Measurements from ENCODE around the gene PDAP1.
A peak's percentile ranks its signal among the peaks of the same experiment; 100 is the strongest.
"Not testable (repeated sequence)": the region's sequence is repeated elsewhere in the genome, so short reads cannot be mapped to it uniquely, and the experiment has no call there.

The PDAP1 gene, protein sequence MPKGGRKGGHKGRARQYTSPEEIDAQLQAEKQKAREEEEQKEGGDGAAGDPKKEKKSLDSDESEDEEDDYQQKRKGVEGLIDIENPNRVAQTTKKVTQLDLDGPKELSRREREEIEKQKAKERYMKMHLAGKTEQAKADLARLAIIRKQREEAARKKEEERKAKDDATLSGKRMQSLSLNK
- total RNA-seq = 48.4 reads per million, percentile 67 among the genes with 10 or more reads in this experiment

DNA sequence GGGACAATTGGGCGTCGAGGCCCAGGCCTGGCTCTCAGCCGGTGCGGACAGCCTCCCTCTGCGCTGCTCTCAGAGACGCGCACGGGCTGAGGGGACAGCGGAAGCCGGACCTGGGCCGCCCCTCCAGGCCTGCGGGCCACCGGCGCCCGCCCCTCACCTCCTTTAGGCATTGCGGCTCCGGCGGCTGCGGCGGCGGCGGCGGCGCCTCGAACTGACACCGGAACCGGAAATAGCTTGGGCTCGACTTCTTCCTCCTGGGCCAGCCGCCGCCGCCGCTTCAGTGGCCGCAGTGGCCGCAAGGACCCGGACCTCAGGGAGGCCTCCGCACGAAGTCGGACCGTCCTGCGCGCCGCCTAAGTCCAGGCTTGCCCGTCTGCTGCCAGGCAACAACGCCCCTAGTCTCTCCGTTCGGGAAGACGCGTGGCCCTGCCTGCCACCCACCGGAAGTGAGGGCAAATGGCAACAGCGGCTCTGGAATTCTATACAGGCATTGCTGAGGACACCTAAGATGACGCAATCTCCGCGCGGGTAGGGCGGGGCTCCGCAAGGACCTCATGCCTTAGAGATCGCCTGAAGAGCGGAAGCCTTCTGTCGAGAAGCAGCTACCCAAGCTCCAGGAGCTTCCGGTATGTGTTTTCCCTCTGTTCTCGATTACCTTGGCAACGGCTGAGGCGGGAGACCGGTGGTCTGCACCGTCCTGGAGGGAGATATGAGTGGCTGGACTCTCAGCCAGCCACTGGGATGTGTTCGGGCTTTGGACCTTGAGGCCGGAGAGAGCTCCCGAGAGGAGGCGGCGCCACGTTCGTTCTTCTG lies at the start of gene PDAP1, which contains the start of gene BUD31:
Gene PDAP1 (minus strand): TSS at position 219 of the 813 bp plus-strand sequence. CDS start 49 bp downstream, at position 170.
Gene BUD31 (plus strand): TSS at position 591 of the 813 bp plus-strand sequence. CDS start 2,124 bp downstream, outside the sequence.
- peak; percentile 90 for DNase-seq

DNA sequence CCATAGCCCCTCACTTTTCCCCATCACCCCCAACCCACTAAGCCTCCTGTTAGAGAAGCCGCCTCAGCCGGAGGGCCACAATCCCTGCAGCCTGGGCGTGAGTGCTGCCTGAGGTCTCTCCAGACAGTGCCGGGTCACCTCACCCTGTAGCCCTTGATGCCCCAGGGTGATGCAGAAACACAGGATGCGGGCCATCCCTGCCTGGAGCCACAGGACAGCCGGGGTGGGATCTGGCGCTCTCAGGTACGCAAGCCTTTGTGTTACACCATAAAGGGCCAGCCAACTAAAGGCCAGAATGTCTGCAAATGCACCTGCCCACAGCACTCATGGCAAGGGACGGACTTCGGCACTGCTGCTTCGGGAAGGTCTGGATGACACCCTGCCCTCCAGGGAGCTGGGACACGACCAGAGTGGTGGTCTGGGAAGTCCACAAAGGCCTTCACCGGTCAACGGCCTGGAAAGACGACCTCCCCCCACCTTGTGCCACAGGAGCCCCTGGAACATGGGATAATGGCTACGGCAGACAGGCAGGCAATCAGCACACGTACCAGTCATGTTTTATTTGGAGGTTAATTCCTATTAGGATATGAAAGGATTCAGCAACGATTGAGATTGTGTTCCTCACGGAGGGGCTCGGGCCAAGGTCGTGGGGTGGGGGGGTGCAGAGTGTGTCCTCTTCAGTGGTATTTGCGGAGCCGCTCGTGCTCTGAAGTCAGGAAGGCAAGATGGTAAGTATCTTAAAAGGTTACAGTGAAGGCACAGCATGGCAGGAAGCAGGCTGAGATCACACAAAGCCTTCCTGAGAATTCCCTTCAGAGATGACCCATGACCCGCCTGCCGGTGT lies 49.5 kb upstream of the PDAP1 start:
- DNase-seq = no peak

DNA sequence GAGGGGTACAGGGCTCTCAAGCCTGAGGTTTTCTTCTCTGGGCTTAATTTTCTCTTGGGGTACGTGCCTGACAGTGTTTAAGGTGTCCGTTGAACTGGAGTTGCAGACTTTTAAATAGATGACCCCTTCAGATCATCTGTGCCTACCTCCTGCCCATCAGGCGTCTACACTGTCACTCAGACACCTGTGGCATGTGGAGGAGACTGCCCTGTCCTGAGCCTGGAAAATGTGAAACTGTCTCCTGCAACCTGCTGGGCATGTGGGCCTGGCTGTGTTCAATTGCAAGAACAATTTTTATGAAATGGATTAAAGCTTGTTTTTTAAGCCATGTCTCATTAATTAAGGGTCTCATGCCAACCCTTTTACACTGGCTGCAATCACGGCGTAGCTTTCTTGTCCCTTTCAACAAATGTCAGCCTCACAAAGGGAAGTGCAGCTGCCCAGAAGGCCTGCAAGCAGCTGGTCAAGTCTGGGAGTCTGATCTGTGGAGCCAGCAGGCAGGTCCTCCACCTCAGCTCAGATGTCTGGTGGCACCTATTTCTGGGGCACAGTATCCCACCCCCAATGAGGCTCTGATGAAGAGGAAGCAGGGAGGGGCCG lies 48.8 kb upstream of the PDAP1 start:
- DNase-seq = no peak

DNA sequence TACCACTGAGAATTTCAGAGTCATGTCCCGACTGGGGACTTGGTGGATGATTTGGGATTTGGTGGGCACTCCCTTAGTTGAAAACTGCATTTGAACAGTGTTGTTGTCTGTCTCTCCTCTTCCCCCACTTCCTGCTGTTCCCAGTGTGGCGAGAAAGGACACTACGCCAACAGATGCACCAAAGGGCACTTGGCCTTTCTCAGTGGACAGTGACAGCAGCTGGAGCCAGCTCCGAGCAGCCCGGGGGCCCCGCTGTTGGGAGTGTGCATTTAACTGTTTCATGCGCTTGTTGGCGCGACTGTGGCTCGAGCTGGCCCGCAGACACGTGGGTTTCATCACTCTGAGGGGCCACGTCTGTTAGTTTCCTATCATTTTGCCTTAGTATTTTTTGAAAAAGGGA lies 47.9 kb upstream of the PDAP1 start:
- no peak for DNase-seq

DNA sequence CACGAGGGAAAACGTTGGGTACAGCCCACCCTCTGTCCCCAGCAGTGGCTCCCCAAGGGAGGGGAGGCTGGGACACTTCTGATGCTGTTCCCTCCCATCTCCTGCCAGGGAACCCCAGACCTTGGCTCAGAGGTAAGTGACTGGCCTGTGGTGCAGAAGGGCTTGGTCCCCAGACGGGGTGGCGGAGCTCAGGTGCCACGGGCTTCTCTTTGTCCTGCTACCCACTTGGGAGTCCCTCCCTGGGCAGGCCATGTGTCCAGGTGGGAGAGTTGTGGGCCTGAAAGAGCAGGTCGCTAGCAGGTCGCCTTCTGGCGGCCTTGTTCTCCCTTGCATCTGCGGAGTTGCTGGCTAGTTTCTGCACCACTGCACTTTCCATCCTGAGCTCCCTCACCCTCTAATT lies 47.5 kb upstream of the PDAP1 start:
- no peak for DNase-seq

DNA sequence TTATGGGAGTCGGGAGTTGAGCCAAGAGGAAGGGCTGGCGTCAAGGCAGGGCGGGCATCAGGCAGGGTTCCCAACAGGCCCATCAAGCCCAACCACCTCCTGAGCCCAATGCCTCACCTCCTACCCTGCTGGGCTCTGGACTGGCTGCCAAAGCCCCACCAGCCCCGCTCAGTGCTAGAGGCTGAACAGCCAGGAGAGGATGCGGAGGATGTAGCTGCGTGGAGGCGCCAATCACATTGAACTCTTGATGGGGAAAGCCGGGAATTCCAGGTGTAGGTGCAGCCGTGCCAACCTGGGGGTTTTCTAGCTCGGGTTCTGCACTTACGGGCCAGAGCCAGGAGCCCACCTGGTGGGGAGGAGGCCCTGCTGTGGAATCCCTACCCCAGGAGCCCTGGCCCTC lies 44.7 kb upstream of the PDAP1 start:
- DNase-seq = no peak

DNA sequence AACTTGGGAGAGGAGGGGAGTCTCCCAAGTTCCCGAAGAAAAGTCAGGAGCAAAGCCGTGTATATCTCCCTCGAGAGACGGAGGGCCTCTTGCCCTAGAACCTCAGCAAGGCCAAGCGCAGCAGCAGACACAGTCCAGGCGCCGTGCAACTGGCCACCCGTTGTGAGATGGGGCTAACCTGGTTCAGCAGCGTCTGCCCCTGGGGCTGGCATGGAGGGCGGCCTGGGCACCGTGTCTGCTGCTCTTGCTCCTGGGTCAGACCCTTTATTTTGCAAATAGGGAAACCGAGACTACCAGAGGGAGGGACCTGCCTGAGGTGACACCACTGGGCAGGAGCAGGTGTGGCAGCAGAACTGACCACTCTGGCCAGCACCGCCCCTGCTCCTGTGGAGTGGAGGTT lies 44.1 kb upstream of the PDAP1 start:
- DNase-seq = no peak

DNA sequence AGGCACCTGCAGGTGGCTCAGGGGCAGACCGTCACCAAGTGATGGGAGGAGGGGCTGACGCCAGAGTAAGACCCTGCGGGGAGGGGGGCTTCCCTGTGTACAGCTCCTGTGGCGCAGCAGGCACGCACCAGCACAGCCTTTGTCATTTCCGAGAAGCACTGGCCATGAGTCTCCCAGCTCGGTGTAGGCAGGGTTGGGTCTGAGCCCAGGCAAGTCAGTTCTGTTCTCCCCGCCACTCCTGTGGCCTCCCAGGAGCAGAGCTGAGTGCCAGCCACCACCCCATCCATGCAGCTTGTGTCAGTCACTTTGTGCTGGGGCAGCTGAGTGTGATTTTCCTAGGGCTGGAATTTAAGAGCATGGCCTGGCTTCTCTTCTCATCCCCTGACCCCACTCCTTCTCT lies 43.5 kb upstream of the PDAP1 start:
- DNase-seq = no peak

DNA sequence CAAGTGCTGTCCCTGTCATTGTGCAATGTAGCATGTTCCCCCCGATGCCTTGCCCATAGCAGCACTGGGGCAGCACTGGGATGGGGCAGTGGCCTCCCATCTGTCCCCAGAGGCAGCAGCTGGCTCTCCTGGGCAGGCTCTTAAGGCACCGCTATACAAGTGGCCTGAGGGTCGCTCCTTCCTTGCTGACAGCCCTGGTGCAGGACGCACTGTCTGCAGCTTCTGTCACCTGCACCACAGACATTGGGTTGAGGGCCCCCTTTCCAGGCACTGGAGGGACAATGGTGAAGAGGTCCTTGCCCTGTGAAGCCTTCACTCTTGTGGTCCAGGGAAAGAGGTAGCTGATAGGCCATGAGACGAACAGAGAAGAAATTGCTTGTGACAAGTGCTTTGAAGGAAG lies 40.9 kb upstream of the PDAP1 start:
- DNase-seq = no peak

DNA sequence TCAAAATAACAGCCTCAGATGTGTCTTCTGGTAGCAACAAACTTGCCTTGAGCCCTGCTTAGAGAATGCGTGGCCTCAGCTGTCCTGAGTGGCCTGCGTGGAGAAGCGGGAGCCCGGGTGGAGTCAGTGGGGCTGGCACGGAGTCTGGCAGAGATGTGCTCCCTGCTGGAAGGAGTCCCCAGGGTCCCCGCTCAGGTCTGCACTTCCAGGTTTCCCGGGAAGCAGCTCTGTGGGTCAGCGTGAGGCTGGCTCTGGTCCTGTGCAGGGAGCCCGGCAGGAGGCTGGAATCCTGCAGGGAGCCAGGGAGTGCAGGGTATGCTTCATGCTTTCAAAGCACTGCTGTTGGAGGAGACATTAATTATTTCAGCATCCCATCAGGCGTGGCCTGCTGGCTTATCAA lies 40.5 kb upstream of the PDAP1 start:
- no peak for DNase-seq

DNA sequence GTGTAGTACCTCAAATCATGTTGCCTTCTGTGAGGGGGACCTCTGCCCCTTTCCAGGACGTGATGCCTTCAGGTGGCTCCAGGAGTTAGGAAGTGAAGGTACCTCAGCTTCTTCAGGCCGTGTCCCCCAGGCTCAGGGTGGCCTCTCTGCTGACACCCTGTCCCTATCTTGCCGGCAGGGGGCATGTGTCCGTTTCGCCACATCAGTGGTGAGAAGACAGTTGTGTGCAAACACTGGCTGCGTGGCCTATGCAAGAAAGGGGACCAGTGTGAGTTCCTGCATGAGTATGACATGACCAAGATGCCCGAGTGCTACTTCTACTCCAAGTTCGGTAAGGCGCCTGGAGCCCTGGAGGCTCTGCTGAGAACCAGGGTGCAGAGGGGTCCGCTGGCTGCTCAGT lies 39.5 kb upstream of the PDAP1 start:
- no peak for DNase-seq

DNA sequence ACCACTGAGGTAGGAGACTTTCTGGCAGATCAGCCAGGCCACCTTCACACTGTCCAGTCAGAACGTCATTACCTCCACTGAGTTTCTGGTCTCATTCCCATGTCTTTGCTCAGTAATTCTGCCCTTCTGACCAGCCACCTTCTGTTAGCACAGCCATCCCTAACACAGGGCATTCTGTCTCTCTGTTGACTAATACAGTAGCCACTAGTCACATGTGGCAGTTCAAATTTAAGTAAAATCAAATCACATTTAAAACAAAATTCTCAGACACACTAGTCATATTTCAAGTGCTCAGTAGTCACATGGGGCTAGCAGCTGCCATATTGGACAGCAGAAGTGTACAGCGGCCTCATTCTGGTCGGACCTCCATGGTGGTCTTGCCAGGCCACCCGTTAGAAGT lies 37.7 kb upstream of the PDAP1 start:
- DNase-seq = no peak

DNA sequence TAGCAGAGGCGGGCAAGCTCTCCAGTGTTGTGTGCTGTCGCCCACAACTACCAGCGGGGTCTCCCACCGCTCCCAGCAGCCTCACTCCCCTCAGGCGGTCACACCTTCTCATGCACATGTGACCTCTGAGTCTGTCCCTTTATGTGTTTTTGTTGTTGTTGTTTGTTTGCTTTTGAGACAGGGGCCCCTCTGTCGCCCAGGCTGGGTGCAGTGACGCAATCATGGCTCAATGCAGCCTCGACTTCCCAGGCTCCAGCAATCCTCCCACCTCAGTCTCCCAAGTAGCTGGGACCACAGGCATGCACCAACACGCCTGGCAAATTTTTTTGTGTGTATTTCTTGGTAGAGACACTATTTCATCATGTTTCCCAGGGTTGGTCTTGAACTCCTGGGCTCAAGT lies 31.8 kb upstream of the PDAP1 start:
- no peak for DNase-seq

DNA sequence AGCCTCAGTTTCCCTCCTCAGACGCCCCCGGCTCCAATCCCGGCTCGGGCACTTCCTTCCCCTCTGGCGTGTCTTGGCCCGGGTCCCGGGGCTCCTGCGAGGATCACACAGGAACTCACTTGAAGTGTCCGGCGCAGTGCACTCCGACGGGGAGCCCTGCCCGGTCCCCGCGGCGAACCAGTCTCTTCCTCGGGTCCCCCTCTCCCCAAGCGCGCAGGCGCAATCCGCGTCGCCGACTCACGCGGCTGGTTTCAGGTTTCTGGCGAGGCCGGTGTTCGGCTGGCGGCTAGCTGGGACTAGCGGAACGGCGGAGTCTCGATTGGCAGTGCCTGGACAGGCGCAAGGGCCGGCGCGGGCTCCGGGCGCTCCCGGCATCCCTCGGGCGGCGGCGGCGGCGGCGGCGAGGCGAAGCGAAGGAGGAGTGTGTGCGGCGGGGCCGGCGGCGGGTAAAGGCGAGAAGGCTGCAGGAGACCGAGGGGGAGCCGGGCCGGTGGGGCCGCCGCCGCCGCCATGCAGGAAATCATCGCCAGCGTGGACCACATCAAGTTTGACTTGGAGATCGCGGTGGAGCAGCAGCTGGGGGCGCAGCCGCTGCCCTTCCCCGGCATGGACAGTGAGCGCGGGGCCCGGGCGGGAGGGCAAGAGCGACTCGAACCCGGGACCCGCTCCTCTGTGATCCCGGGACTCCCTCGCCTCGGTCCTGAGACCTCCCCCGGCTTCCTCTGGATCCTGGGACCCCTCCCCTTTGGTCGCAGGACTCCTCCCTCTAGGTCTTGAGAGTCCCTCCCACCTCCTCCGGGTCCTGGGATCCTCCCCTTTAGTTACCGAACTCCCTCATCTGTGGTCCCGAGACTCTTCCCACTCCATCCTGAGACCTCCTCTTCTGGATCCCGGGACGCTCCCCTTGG lies 30.4 kb upstream of the PDAP1 start, which contains the start of the genes CPSF4 and PTCD1:
Gene CPSF4 (plus strand): TSS at position 371 of the 908 bp plus-strand sequence. CDS start 140 bp downstream, at position 511.
Gene PTCD1 (minus strand): TSS at position 226 of the 908 bp plus-strand sequence. CDS start 3,556 bp downstream, outside the sequence.
- peak; percentile 75 for DNase-seq

DNA sequence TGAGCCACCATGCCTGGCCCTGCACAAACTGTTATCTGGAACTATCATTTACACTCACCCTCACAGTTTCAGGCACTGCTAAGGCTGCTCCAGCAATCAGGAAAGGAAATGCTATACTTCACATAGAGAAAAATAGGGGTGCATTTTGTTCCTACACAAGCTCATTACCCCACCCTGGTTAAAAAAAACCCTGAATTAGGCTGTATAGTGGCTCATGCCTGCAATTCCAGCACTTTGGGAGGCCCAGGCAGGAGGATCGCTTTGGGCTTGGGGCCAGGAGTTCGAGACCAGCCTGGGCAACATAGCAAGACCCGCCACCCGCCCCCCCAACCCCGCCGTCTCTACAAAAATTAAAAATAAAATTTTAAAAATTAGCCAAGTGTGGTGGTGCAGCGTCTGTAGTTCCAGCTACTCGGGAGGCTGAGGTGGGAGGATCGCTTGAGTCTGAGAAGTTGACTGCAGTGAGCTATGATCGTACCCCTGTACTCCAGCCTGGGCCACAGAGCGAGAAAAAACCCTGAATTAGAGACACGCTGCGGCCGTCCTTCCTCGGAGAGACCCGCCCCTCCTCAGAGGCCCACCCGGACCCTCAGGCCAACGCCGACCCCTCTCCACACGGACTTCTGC lies 29.7 kb upstream of the PDAP1 start:
- no peak for DNase-seq

DNA sequence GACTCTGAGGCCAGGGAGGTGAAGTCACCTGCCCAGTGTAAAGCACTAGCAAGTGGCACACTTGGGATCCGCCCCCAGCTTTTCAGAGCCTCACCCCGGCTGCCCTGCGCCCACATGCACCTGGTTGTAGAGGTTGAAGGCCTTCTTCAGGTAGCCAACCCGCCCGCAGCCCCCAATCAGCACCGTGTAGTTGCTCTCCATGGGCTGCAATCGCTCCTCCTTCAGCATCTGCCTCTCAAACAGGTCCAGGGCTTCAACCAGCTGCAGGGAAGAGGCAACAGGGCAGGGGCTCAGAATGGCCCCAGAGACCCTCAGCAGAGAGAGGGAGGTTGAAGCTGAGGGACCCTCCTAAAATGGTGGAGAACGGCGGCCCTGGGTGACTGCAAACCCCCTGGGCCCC lies 24.8 kb upstream of the PDAP1 start:
- DNase-seq = no peak

DNA sequence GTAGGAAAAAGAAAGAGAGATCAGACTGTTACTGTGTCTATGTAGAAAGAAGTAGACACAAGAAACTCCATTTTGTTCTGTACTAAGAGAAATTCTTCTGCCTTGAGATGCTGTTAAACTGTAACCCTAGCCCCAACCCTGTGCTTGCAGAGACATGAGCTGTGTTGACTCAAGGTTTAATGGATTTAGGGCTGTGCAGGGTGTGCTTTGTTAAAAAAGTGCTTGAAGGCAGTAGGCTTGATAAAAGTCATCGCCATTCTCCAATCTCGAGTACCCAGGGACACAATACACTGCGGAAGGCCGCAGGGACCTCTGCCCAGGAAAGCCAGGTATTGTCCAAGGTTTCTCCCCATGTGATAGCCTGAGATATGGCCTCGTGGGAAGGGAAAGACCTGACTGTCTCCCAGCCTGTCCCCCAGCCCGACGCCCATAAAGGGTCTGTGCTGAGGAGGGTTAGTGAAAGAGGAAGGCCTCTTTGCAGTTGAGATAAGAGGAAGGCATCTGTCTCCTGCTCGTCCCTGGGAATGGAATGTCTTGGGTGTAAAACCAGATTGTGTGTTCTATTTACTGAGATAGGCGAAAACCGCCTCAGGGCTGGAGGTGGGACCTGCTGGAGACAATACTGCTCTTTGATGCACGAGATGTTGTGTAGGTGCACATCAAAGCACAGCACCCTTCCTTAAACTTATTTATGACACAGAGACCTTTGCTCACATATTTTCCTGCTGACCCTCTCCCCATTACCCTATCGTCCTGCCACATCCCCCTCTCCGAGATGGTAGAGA lies 23.6 kb upstream of the PDAP1 start:
- not testable (repeated sequence) for DNase-seq

DNA sequence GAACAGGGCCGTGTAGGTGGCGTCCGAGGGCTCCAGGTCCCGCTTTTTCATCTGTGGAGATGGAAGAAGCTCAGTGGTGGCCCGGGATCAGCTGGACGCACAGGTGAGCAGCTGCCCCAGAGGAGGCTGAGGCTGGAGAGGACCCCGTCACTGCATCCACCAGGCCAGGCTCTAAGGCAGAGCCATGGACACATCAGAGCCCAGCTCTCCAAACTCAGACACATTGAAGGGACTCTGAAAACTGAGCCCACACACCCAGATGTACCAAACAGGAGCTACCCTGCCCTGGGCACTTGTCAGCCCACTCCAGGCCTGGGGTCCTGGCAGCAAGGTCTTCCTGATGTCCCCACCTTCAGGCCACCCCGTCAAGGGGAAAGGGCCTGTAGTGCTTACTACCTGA lies 21.4 kb upstream of the PDAP1 start:
- no peak for DNase-seq

DNA sequence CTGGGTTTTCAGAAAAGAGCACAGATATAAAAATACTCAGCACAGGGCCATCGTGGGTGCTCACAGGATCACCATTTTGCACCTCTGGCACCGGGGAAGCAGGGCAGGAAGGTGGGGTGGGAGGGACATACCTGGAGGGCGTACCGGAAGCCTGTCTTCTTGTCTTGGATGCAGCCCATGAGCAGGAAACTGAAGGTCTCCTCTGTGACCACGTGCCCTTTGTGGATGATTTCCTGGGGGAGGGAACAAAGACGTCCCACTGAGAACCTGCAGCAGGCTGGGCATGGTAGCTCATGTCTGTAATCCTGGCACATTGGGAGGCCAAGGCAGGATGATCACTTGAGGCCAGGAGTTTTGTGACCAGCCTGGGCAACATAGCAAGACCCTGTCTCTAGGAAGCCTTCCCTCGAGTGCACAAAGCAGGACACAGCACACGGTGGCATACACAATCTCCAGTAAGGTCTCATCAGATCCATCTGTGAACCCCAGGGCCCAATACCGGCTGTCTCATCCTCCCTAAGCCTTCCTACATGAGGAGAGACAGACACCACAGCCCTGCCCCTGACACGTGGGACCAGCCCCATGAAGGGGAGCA lies 20.7 kb upstream of the PDAP1 start:
- DNase-seq = no peak

All from effector CD4-positive, alpha-beta T cell (primary cell).